Keratinocyte (primary cell): ENCODE measurements around the gene TIAM1. TPM values are rescaled to one million over a fixed set of nuclear protein-coding genes. Genes with fewer than 3 reads are reported as not detected.

Experiments used
- DNase-seq: peaks from one replicate; pipeline ENCODE4 v3.0.0-alpha.2; 2011; ENCODE audit warnings: low read depth, missing footprints, low spot score
- FAIRE-seq: peaks from 2 replicates; lab custom pipeline; 2011; peaks lifted over from hg19 to GRCh38; lab: Jason Lieb, UNC
- H2AFZ ChIP-seq: 2 replicates; pipeline ENCODE4 v1.6.0; 2012; ENCODE audit warnings: low read length, control low read depth, inconsistent platforms; ENCODE audit not compliant: control insufficient read depth
- H3K27ac ChIP-seq: 2 replicates; pipeline ENCODE4 v1.5.1; 2011; ENCODE audit warnings: low read length; ENCODE audit not compliant: control insufficient read depth, insufficient read depth
- H3K27me3 ChIP-seq: 3 replicates; pipeline ENCODE4 v1.6.0; 2011; ENCODE audit warnings: low read length; ENCODE audit not compliant: control insufficient read depth, insufficient read depth; ENCODE audit errors: extremely low read depth
- H3K36me3 ChIP-seq, 2 experiments: 2 replicates in 1 of 2; 3 replicates in 1 of 2; pipeline ENCODE4 v1.5.1; 2011; ENCODE audit warnings: low read length in 2 of 2, mild to moderate bottlenecking in 1 of 2; ENCODE audit not compliant: control insufficient read depth in 2 of 2, insufficient read depth in 2 of 2; ENCODE audit errors: extremely low read depth in 1 of 2
- H3K4me1 ChIP-seq: 3 replicates; pipeline ENCODE4 v1.5.1; 2011; ENCODE audit warnings: low read length; ENCODE audit not compliant: control insufficient read depth, insufficient read depth; ENCODE audit errors: extremely low read depth
- H3K4me2 ChIP-seq: 3 replicates; pipeline ENCODE4 v1.6.0; 2011; ENCODE audit warnings: low read depth, low read length; ENCODE audit not compliant: control insufficient read depth, insufficient read depth; ENCODE audit errors: extremely low read depth
- H3K4me3 ChIP-seq, 3 experiments: fragments of 200-600 bp in 1 of 3; sonication (generic) in 1 of 3; 2 replicates in 2 of 3; 3 replicates in 1 of 3; pipeline ENCODE4 v1.5.1; 2011 to 2016; ENCODE audit warnings: low read length in 3 of 3, mild to moderate bottlenecking in 3 of 3, control low read depth in 2 of 3, inconsistent platforms in 1 of 3, low read depth in 1 of 3, mixed read lengths in 1 of 3, mixed run types in 1 of 3, moderate library complexity in 1 of 3; ENCODE audit not compliant: control insufficient read depth in 2 of 3, insufficient read depth in 2 of 3; ENCODE audit errors: extremely low read depth in 1 of 3
- H3K79me2 ChIP-seq: 2 replicates; pipeline ENCODE4 v1.6.0; 2012; ENCODE audit warnings: low read length; ENCODE audit not compliant: control insufficient read depth, insufficient read depth
- H3K9ac ChIP-seq: 3 replicates; pipeline ENCODE4 v1.6.0; 2011; ENCODE audit warnings: low read length; ENCODE audit not compliant: control insufficient read depth, insufficient read depth; ENCODE audit errors: extremely low read depth
- H3K9me1 ChIP-seq: 3 replicates; pipeline ENCODE4 v1.6.0; 2011; ENCODE audit warnings: low read length; ENCODE audit not compliant: control insufficient read depth, insufficient read depth; ENCODE audit errors: extremely low read depth
- H3K9me3 ChIP-seq: 2 replicates; pipeline ENCODE4 v1.5.1; 2012; ENCODE audit warnings: low read depth, low read length; ENCODE audit not compliant: control insufficient read depth
- H4K20me1 ChIP-seq: 3 replicates; pipeline ENCODE4 v1.6.0; 2011; ENCODE audit warnings: low read length; ENCODE audit not compliant: control insufficient read depth, insufficient read depth; ENCODE audit errors: extremely low read depth
- CTCF ChIP-seq, 3 experiments: IDR thresholded peaks in 1 of 3; conservative IDR thresholded peaks in 1 of 3; optimal IDR thresholded peaks in 1 of 3; 2 replicates in 2 of 3; 3 replicates in 1 of 3; pipeline versions ENCODE3 to v1.5.1; 2011; ENCODE audit warnings: low read length in 3 of 3, mild to moderate bottlenecking in 3 of 3, moderate library complexity in 2 of 3, control low read depth in 1 of 3, inconsistent platforms in 1 of 3; ENCODE audit not compliant: insufficient read depth in 2 of 3; ENCODE audit errors: extremely low read depth in 1 of 3
- EZH2 ChIP-seq: IDR thresholded peaks from one replicate; pipeline ENCODE4 v1.6.1; 2012; ENCODE audit warnings: inconsistent platforms, mild to moderate bottlenecking, low read length, moderate library complexity
- dilution Hi-C: fragments of 300-500 bp; cut with MboI; formaldehyde crosslinking; loops from one replicate; pipeline ENCODE4 v1.7.0; 2020; ENCODE audit warnings: low sequenced_read_pairs; ENCODE audit not compliant: extremely low pct_ligation_motif_present
- polyA plus RNA-seq, 5 experiments: library from polyadenylated mRNA; depleted of rRNA in 3 of 5; stranded (reverse) in 3 of 5; stranded (forward) in 1 of 5; unstranded in 1 of 5; fragments of >200 nt; gene quantifications; 1 replicate in 1 of 5; 2 replicates in 3 of 5; 3 replicates in 1 of 5; pipeline versions ENCODE4 v1.2.1 to v1.2.3, GENCODE V29; 2011 to 2012; ENCODE audit warnings: missing spikeins in 2 of 5, low read depth in 1 of 5, low replicate concordance in 1 of 5

TIAM1 gene
- polyA plus RNA-seq, 1 donor (not counting 4 experiments of a cell fraction or from before 2014, with no cell fraction given) = 8.3 TPM

- H4K20me1 ChIP-seq = no peaks in the 10 kb centered on the region
- DNase-seq (no peak), FAIRE-seq (no peak)
- no peak overlapping the region for H3K9ac ChIP-seq
- no peak for TF ChIP-seq EZH2
- no peak for TF ChIP-seq CTCF (optimal IDR thresholded peaks at IDR 0.05 in 1 of 3, IDR thresholded peaks at IDR 0.05 in 1 of 3, conservative IDR thresholded peaks at IDR 0.05 in 1 of 3; ENCODE audit: extremely low read depth in 1 of 3, insufficient read depth in 2 of 3, low read length in 3 of 3)
- H3K79me2 ChIP-seq = no peaks in the 10 kb centered on the region
- H3K27me3 ChIP-seq = no peaks in the 10 kb centered on the region
- no peaks in the 10 kb centered on the region for H3K9me3 ChIP-seq
- H2AFZ ChIP-seq = no peak overlapping the region
- dilution Hi-C loops = no loop called here
- H3K4me3 ChIP-seq = no peak overlapping the region
- H3K27ac ChIP-seq = no peak overlapping the region
- no peak overlapping the region for H3K4me2 ChIP-seq
- H3K4me1 ChIP-seq = peaks cover 21% of the 10 kb centered on the region
- no peaks in the 10 kb centered on the region for H3K36me3 ChIP-seq
- no peaks in the 10 kb centered on the region for H3K9me1 ChIP-seq
Observed at GRCh38 chr21:31289702-31290101, 54.4 kb downstream of the TIAM1 start.

- no peak for DNase-seq
- Histone ChIP-seq H3K4me3 (no peak overlapping the region), H3K27me3 (no peaks in the 10 kb centered on the region), H3K4me2 (no peak overlapping the region), H3K4me1 (peaks cover 8% of the 10 kb centered on the region), H4K20me1 (no peaks in the 10 kb centered on the region), H3K9me3 (no peaks in the 10 kb centered on the region), H3K27ac (no peak overlapping the region), H3K36me3 (no peaks in the 10 kb centered on the region), H3K79me2 (no peaks in the 10 kb centered on the region), H3K9me1 (no peaks in the 10 kb centered on the region), H2AFZ (no peak overlapping the region), H3K9ac (no peak overlapping the region)
- dilution Hi-C loops = no loop called here
- FAIRE-seq = no peak
- TF ChIP-seq CTCF (optimal IDR thresholded peaks at IDR 0.05 in 1 of 3, IDR thresholded peaks at IDR 0.05 in 1 of 3, conservative IDR thresholded peaks at IDR 0.05 in 1 of 3; ENCODE audit: extremely low read depth in 1 of 3, insufficient read depth in 2 of 3, low read length in 3 of 3) = no peak
- no peak for TF ChIP-seq EZH2
Observed at GRCh38 chr21:31288191-31288590, 55.9 kb downstream of the TIAM1 start.
